H1 (cell line): ENCODE data around the gene CDKN3. TPM values are rescaled to one million over a fixed set of nuclear protein-coding genes. Genes with fewer than 3 reads are reported as not detected.
"Not testable (repeated sequence)": the region's sequence is repeated elsewhere in the genome, so short reads cannot be mapped to it uniquely, and the experiment has no call there.

ENCODE experiments used
- CTCF ChIA-PET: fragments of 300-600 bp; sonication (Branson Sonifier 250); formaldehyde crosslinking; loops from one replicate; lab custom pipeline; 2021; ENCODE audit not compliant: partially characterized antibody; lab: Charles Lee
- POLR2A ChIA-PET: fragments of 300-600 bp; sonication (Branson Sonifier 250); formaldehyde crosslinking; loops from one replicate; lab custom pipeline; 2021; ENCODE audit warnings: inconsistent platforms; ENCODE audit not compliant: partially characterized antibody; lab: Charles Lee
- DNase-seq, 2 experiments: peaks; one replicate each; pipeline versions ENCODE4 v3.0.0 to v3.0.0-alpha.2; 2010 to 2022; ENCODE audit warnings: low spot score in 2 of 2, low read depth in 1 of 2, mixed read lengths in 1 of 2
- FAIRE-seq: peaks from 2 replicates; lab custom pipeline; 2011; peaks lifted over from hg19 to GRCh38; lab: Jason Lieb, UNC
- H2AFZ ChIP-seq: 2 replicates; pipeline ENCODE4 v1.8.1; 2012; ENCODE audit warnings: low read length, inconsistent platforms
- H2AK5ac ChIP-seq: 2 replicates; pipeline ENCODE4 v1.6.1; 2013; ENCODE audit warnings: low read depth, low read length
- H2BK120ac ChIP-seq: replicated peaks from 2 replicates; pipeline ENCODE3; 2013; ENCODE audit warnings: low read depth, low read length, inconsistent platforms
- H2BK12ac ChIP-seq: 2 replicates; pipeline ENCODE4 v1.6.1; 2013; ENCODE audit warnings: low read depth, low read length
- H2BK15ac ChIP-seq: 2 replicates; pipeline ENCODE4 v1.6.1; 2013; ENCODE audit warnings: low read length
- H2BK20ac ChIP-seq: 2 replicates; pipeline ENCODE4 v1.6.1; 2013; ENCODE audit warnings: low read length
- H2BK5ac ChIP-seq: 2 replicates; pipeline ENCODE4 v1.6.1; 2013; ENCODE audit warnings: low read depth, low read length
- H3K14ac ChIP-seq: 2 replicates; pipeline ENCODE4 v1.6.1; 2013; ENCODE audit warnings: inconsistent platforms; ENCODE audit not compliant: insufficient read length
- H3K18ac ChIP-seq: 2 replicates; pipeline ENCODE4 v1.6.1; 2013; ENCODE audit warnings: low read length; ENCODE audit errors: extremely low read depth
- H3K23ac ChIP-seq: 2 replicates; pipeline ENCODE4 v1.6.1; 2013; ENCODE audit warnings: inconsistent platforms; ENCODE audit not compliant: insufficient read length
- H3K23me2 ChIP-seq: 2 replicates; pipeline ENCODE4 v1.6.1; 2013; ENCODE audit warnings: low read depth, low read length
- H3K27ac ChIP-seq: 2 replicates; pipeline ENCODE4 v1.6.1; 2011; ENCODE audit warnings: low read depth, low read length, inconsistent platforms
- H3K27me3 ChIP-seq, 4 experiments: replicated peaks in 1 of 4; 1 replicate in 1 of 4; 2 replicates in 3 of 4; pipeline versions ENCODE4 v1.6.1 to v1.8.1; 2011 to 2013; ENCODE audit warnings: low read length in 3 of 4, mild to moderate bottlenecking in 3 of 4, inconsistent platforms in 2 of 4, mixed read lengths in 2 of 4, moderate library complexity in 1 of 4; ENCODE audit not compliant: control insufficient read depth in 3 of 4, insufficient read depth in 3 of 4; ENCODE audit errors: extremely low read depth in 1 of 4
- H3K36me3 ChIP-seq, 4 experiments: 2 replicates each; pipeline versions ENCODE4 v1.6.1 to v1.8.1; 2011 to 2013; ENCODE audit warnings: mild to moderate bottlenecking in 4 of 4, low read length in 3 of 4, moderate library complexity in 2 of 4, control low read depth in 1 of 4, inconsistent platforms in 1 of 4; ENCODE audit not compliant: insufficient read depth in 4 of 4, control insufficient read depth in 2 of 4
- H3K4ac ChIP-seq: replicated peaks from 2 replicates; pipeline ENCODE3; 2013; ENCODE audit warnings: low read length, low read depth, mixed read lengths, inconsistent platforms; ENCODE audit not compliant: insufficient read length
- H3K4me1 ChIP-seq, 4 experiments: replicated peaks in 1 of 4; 1 replicate in 1 of 4; 2 replicates in 3 of 4; pipeline versions ENCODE4 v1.6.1 to v1.8.1; 2011 to 2013; ENCODE audit warnings: low read length in 3 of 4, inconsistent platforms in 2 of 4, mixed read lengths in 1 of 4; ENCODE audit not compliant: insufficient read depth in 4 of 4, control insufficient read depth in 3 of 4
- H3K4me2 ChIP-seq, 2 experiments: 2 replicates each; pipeline versions ENCODE4 v1.6.1 to v1.8.1; 2011 to 2013; ENCODE audit warnings: low read depth in 2 of 2, low read length in 2 of 2, control low read depth in 1 of 2, inconsistent platforms in 1 of 2, mild to moderate bottlenecking in 1 of 2; ENCODE audit not compliant: insufficient read depth in 1 of 2
- H3K4me3 ChIP-seq, 4 experiments: fragments of 200-600, 300-600 bp in 1 of 4; sonication (generic), shearing (Covaris generic), sonication (Bioruptor Twin) in 1 of 4; 2 replicates each; pipeline versions ENCODE4 v1.5.1 to v1.8.1; 2011 to 2016; ENCODE audit warnings: low read length in 4 of 4, low read depth in 3 of 4, control low read depth in 2 of 4, inconsistent platforms in 2 of 4, mild to moderate bottlenecking in 2 of 4, mixed read lengths in 1 of 4, moderate library complexity in 1 of 4; ENCODE audit not compliant: insufficient read depth in 2 of 4; ENCODE audit errors: extremely low read depth in 1 of 4
- H3K56ac ChIP-seq: replicated peaks from 2 replicates; pipeline ENCODE3; 2013; ENCODE audit warnings: low read depth, mild to moderate bottlenecking, mixed read lengths, low read length, inconsistent platforms; ENCODE audit not compliant: insufficient read length
- H3K79me1 ChIP-seq: 2 replicates; pipeline ENCODE4 v1.6.1; 2013; ENCODE audit warnings: low read depth, low read length, control low read depth
- H3K79me2 ChIP-seq, 2 experiments: 2 replicates each; pipeline versions ENCODE4 v1.6.1 to v1.8.1; 2012 to 2013; ENCODE audit warnings: low read length in 2 of 2, mild to moderate bottlenecking in 2 of 2, inconsistent platforms in 1 of 2; ENCODE audit not compliant: insufficient read depth in 2 of 2, control insufficient read depth in 1 of 2
- H3K9ac ChIP-seq, 4 experiments: replicated peaks in 1 of 4; 1 replicate in 1 of 4; 2 replicates in 3 of 4; pipeline versions ENCODE4 v1.6.1 to v1.8.1; 2011 to 2013; ENCODE audit warnings: low read depth in 3 of 4, low read length in 3 of 4, control low read depth in 2 of 4, mild to moderate bottlenecking in 2 of 4, moderate library complexity in 2 of 4, inconsistent platforms in 1 of 4; ENCODE audit errors: extremely low read depth in 1 of 4
- H3K9me3 ChIP-seq, 2 experiments: 2 replicates each; pipeline versions ENCODE4 v1.6.1 to v1.8.1; 2012 to 2013; ENCODE audit warnings: mild to moderate bottlenecking in 2 of 2, moderate library complexity in 2 of 2, control low read depth in 1 of 2, inconsistent platforms in 1 of 2, low read depth in 1 of 2, low read length in 1 of 2, mixed read lengths in 1 of 2; ENCODE audit not compliant: insufficient read depth in 2 of 2
- H4K20me1 ChIP-seq, 2 experiments: replicated peaks in 1 of 2; 2 replicates each; pipeline versions ENCODE3 to v1.8.1; 2011 to 2013; ENCODE audit warnings: inconsistent platforms in 2 of 2, low read length in 2 of 2, mild to moderate bottlenecking in 1 of 2; ENCODE audit not compliant: insufficient read depth in 2 of 2, control insufficient read depth in 1 of 2
- H4K5ac ChIP-seq: 2 replicates; pipeline ENCODE4 v1.6.1; 2013; ENCODE audit warnings: low read length, low read depth, mixed read lengths, inconsistent platforms; ENCODE audit not compliant: insufficient read length
- H4K8ac ChIP-seq: 2 replicates; pipeline ENCODE4 v1.8.0; 2013; ENCODE audit warnings: mild to moderate bottlenecking, moderate library complexity, low read length, inconsistent platforms; ENCODE audit not compliant: insufficient read depth; ENCODE audit errors: extremely low read depth
- H4K91ac ChIP-seq: replicated peaks from 2 replicates; pipeline ENCODE3; 2013; ENCODE audit warnings: low read length, mixed read lengths, inconsistent platforms; ENCODE audit not compliant: insufficient read length
- WGBS, 2 experiments: shearing (Covaris generic) in 1 of 2; methylation state at CpG; one replicate each; pipeline versions ENCODE4 v1.1.6 to v1.1.7; 2013 to 2015; ENCODE audit warnings: low lambda C conversion rate in 2 of 2, mixed read lengths in 2 of 2, inconsistent platforms in 1 of 2, low coverage in 1 of 2, missing lambda C conversion rate in 1 of 2; ENCODE audit not compliant: insufficient replicate concordance in 2 of 2, insufficient coverage in 1 of 2, insufficient read length in 1 of 2; ENCODE audit errors: extremely low coverage in 1 of 2, missing lambda C conversion rate in 1 of 2; 5-methylcytosine and 5-hydroxymethylcytosine counted together
- polyA plus RNA-seq, 7 experiments: library from polyadenylated mRNA; depleted of rRNA in 3 of 7; stranded (reverse) in 5 of 7; unstranded in 2 of 7; fragments of >200 nt in 5 of 7; fragments of 200-250 nt in 2 of 7; gene quantifications; 1 replicate in 5 of 7; 2 replicates in 1 of 7; 4 replicates in 1 of 7; pipeline versions ENCODE4 v1.2.1 to v1.2.3, GENCODE V29; 2011 to 2013; ENCODE audit warnings: missing spikeins in 2 of 7, mixed read lengths in 2 of 7
- total RNA-seq: library from RNA; stranded (reverse); fragmentation: NEBNext Ultra II Directional; extraction: Animal tissue kit (Norgen Biotek cat#: 25700); gene quantifications from 2 replicates; pipeline ENCODE4 v1.2.1, GENCODE V29; 2021

CDKN3 gene
- total and polyA plus RNA-seq, 2 of the 8 experiments (the other 6 are each of a cell fraction or from before 2014, with no cell fraction given), result 43.5 to 48.3 TPM

GRCh38 chr14:54437954-54438353 lies 41.1 kb downstream of the CDKN3 start:
- peaks cover 31 to 77% of the 10 kb centered on the region in 2 experiments for H3K79me2 ChIP-seq

More at GRCh38 chr14:54437954-54438353, 41.1 kb downstream of the CDKN3 start:
- H3K79me1 ChIP-seq, H2AK5ac ChIP-seq, H2BK12ac ChIP-seq, H4K5ac ChIP-seq, H3K9me3 ChIP-seq, H3K27me3 ChIP-seq, H3K23ac ChIP-seq, H3K14ac ChIP-seq, H3K4me3 ChIP-seq, H4K8ac ChIP-seq, H2BK15ac ChIP-seq, H2AFZ ChIP-seq, FAIRE-seq, H3K23me2 ChIP-seq, DNase-seq, H3K4me1 ChIP-seq, H2BK5ac ChIP-seq, H3K56ac ChIP-seq, H3K9ac ChIP-seq, H3K36me3 ChIP-seq, H4K91ac ChIP-seq, H3K18ac ChIP-seq, H4K20me1 ChIP-seq, H3K4me2 ChIP-seq, H2BK120ac ChIP-seq, H3K4ac ChIP-seq, H2BK20ac ChIP-seq, H3K27ac ChIP-seq: not testable (repeated sequence)
- ChIA-PET POLR2A (interaction anchor here (0.6 to 1.8 kb wide), 6 partner anchors 9 to 75 kb away, joined by 3 to 5 read pairs (median 4); no protein-coding TSS in a partner anchor), CTCF (interaction anchor here (1.1 to 1.3 kb wide), 2 partner anchors 9 to 17 kb away, joined by 5 to 6 read pairs; no protein-coding TSS in a partner anchor)
- WGBS, 2 experiments, result 89% methylated on average over 4 of the region's 4 CpGs; no CpG with 5 or more reads in 1 of the 2 experiments
